HuH-7 (cell line): Measurements from ENCODE around the gene ARHGEF38.

Experiments
- DNase-seq: peaks from one replicate; pipeline ENCODE4 v3.0.0; 2011; ENCODE audit warnings: low spot score

The ARHGEF38 gene

GRCh38 chr4:105551965-105552746 lies at the start of gene ARHGEF38:
Gene ARHGEF38 (plus strand): TSS chr4:105552620. CDS start chr4:105552766, 146 bp downstream.
- no peak for DNase-seq

- DNase-seq = no peak
Measured at GRCh38 chr4:105503484-105503883, 48.9 kb upstream of the ARHGEF38 start.

GRCh38 chr4:105504744-105505143 lies 47.7 kb upstream of the ARHGEF38 start:
- no peak for DNase-seq

GRCh38 chr4:105509291-105509690 lies 43.1 kb upstream of the ARHGEF38 start:
- DNase-seq = no peak

DNA sequence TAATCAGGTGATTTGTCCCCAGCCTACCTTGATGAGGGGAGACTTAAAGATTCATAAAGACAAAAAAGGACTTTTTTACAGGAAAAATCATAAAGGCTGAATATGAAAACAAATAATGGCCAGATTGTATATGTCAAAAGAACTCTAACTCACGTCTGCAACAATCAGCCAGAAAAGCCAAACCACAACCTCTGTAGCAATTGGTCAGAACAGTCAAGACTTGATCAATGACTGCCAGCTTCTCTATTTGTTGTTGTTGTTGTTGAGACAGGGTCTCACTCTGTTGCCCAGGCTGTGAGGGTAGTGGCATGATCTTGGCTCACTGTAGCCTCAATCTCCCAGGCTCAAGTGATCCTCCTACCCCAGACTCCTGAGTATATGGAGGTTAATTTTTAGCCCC lies 42.7 kb upstream of the ARHGEF38 start:
- DNase-seq = no peak

DNA sequence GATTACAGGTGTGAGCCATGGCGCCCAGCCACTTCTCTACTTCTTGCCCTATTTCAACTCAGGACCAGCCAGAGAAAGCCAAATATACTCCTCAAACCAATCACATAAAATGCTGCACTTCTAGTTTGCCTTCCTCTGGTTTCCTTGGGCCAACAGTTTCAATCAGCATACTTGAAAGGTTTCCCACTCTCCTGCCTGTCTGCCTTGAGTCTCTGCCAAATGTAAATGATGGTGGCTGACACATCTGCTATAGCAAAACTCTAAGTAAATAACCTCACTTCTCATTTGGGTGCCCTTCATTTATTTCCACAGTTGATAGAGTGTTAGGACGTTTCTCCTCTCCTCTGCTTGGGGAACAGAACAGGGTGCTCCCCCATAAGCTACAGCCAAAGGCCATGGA lies 42.2 kb upstream of the ARHGEF38 start:
- DNase-seq = no peak

DNA sequence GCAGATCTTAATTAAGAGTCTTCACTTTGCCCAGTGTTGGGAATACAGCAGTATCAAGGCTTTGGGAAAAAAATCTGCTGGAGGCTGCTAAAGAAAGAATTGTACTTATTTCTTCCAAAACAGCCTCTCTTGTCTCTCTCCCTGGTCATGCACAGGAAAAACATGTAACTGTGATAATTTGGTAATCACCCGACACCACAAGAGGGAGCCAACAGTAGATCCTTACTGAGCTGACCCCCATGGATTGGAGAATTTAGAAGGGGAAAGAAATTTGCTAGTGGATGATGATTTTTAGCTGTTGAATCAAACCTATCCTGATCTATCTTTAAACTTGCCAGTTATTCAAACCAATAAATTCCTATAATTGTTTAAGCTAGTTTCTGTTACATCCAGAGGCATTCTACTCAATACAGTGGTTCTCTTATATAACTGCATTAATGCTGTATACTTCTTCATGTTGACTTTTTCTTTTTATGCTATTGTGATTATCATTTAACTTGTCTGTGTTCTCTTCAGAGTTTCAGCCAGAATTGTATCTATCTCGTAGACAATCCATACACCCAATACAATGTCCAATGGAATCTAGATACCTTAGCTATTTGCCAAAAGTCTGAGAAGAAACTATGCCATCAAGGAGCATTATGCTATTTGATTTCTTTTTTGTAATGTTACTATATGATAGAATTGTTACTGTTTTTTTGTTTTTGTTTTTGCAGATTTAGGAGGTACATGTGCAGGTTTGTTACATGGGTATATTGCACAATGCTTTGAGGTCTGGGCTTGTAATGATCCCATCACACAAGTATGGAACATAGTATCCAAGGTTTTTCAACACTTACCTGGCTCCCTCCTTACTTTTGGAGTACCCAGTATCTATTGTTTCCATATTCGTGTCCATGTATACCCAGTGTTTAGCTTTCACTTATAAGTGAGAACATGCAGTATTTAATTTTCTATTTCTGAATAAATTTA lies 31.3 kb upstream of the ARHGEF38 start:
- DNase-seq = peak; percentile 53

DNA sequence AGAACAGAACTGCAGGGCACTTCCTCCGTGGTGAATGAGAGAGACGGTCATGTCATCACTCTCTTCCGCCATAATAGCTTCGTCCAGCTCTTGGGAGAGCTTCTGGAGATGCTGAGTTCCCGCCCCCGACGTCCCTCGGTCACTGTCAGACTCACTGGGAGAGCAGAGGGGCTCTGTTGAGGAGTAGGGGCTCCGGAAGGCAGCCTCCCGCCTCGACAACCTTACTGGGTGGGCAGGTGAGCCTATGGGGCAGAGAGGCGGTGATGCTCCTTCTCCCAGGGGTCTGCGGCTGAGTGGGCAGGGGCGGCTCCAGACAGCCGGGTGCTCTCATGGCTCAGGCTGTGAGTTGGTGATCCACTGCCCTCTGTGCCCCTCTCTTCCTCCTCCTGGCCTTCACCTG lies 25.8 kb upstream of the ARHGEF38 start:
- DNase-seq = no peak

GRCh38 chr4:105527081-105527480 lies 25.3 kb upstream of the ARHGEF38 start:
- DNase-seq = no peak

DNA sequence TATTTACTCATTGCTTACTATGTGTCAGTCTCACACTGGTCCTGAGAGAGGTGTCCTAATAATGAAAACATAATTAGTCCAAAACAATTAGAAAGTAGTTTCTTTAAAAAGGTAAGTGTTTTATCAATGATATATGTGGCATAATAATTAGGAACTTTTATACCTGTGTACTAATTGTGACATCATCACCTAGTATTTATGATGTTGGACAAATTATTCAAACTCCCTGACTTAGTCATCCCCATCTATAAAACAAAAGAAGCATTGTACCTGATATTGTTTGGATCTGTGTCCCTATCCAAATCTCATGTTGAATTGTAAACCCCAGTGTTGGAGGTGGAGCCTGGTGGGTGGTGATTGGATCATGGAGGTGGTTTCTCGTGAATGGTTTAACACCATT lies 15.8 kb upstream of the ARHGEF38 start:
- DNase-seq = no peak

DNA sequence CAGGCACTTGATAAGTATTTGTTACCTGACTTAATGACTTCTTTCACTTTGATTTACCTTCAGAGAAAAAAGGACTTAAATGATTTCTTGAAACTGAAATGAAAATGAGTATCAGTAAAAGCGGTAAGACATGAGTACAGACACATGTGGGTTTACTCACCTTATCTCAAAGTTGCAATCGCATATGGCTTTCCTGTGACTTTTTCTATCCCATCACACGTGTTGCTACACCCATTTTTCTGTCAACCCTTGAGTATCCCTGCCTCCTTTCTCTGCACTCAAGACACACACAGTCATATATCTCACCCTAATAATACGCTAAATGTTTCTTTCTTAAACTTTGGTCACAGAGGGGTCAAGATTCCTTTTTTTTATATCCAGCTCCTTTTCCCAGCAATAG lies 11.0 kb upstream of the ARHGEF38 start:
- no peak for DNase-seq

- no peak for DNase-seq
Measured at GRCh38 chr4:105542039-105542438, 10.4 kb upstream of the ARHGEF38 start.

- DNase-seq = no peak
Measured at GRCh38 chr4:105543346-105543745, 9.1 kb upstream of the ARHGEF38 start.

- no peak for DNase-seq
Measured at GRCh38 chr4:105543881-105544280, 8.5 kb upstream of the ARHGEF38 start.

DNA sequence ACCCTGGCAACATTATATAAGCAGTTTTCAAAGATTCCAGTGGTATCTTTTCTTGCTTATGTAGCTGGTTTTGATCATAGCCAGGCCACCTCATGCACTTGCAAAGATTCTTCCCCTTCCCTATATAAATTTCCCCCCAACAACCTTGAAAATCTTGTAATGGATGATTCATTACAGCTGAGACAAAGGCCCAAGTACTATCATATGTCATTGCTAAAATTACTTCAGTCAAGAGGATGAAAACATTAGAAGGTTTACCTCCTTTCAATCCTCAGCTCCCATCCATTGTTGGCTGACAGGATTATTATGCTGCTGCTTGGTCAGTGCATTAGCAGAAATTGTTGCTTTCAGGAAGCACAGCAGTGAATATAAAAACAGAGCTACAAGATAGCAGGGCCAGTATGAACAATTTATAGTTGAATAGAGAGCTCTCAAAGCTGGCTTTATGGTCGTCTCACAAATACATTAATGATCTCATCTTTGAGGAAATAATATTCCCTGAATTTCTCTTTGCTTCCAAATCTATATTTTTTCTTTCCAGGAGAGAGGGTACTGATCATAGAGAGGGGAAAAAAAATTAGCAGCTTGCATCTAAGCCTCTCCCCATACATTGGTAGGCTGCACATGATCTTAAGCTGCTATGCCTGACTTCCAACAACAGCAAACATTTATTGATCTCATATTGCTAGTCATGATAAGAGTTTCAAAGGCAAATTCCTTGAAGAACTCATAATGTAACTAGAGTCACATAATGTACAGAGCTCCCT lies 7.7 kb upstream of the ARHGEF38 start:
- DNase-seq = no peak

DNA sequence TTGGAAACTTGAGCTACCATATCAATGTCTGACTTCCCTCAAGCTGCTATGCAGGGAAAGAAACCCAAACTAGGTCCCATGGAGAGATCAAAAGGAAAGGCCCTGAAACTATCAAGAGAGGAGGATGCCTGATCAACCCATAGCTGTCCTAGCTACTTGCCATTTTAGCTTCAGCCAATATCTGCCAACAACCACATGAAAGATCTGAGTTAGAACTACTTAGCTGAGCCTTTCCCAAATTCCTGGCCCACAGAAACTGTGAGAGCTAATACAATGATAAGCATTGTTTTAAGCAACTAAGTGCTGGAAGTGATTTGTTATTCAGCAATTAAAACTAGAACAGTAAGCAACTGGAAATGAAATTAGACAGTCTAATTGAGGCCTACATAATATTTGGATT lies 6.3 kb upstream of the ARHGEF38 start:
- DNase-seq = no peak

- DNase-seq = no peak
Measured at GRCh38 chr4:105547769-105548168, 4.7 kb upstream of the ARHGEF38 start.

DNA sequence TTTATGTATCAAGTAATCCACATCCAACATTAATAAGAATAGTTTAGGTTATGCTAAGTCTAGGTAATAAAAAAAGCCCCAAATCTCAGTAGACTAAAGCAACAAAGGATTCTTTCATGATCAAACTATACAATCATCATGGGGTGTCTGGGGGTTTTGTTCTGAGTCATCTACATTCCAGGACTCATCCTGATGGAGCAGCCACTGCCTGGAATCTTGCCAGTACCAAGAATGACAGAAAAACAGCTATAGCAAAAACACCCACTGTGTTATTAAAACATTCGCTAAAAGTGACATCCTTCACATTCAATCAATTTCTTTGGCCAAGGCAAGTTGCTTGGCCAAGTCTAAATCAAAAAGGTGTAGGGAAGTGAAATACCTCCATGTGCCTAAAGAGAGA lies 3.9 kb upstream of the ARHGEF38 start:
- DNase-seq = no peak

DNA sequence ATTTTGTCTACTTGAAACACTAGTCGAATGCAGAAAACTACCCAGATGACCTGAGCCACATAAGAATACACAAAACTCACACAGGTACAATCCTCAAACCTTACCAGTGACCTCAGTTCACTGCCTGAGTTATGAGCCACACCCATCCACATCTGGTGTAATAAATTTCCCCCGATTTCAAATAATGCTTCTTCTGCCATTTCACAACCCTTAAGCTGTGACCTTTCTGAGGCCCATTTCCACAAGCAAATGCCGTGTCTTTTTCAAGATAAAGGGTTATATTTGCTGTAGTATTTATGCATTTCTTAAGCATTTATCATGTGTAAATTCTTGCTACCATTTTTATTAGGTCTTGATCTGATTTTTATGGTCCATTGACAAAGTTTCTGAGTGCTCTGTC lies 1.8 kb upstream of the ARHGEF38 start:
- no peak for DNase-seq

DNA sequence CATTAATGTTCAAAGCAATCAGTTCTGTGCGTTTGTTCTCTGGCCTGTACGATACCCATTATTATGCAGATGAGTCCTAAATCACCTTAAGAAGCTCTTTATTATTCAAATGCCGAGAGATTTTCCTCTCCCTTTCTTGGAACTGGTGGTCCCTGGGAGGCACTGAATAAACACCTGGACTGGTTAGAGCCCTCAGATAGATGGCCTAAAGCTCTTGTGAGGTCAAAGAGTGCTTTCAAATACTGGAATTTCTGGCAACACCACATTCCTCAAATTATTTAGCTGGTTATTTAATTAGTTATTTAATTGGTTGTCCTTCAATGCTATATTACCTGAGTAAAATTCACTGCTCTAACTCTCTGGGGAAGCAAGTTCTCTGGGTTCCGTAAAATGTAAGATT lies 3.0 kb downstream of the ARHGEF38 start:
- DNase-seq = no peak

GRCh38 chr4:105556206-105556605 lies 3.8 kb downstream of the ARHGEF38 start:
- no peak for DNase-seq

DNA sequence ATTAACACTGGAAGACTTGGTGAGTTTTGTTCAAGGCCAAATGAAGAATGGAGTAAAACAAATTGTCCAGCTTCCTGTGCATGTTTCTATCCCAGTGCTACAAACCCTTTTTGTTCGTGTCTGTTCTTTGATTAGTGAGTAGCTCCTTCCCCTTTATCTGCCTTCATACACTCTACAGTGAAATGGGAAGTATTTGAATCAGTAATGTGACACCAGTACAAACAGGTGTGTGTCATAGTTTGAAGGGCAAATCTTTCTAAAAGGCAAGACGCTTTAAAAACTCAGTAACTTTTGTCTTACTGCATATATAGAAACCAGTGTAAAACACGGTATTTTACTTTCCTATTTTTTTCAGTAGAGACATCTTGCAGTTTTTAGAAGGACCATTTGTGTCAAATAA lies 5.9 kb downstream of the ARHGEF38 start:
- DNase-seq = no peak
